HCT116 (cell line): Measurements from ENCODE around the gene RBM44. TPM values are rescaled to one million over a fixed set of nuclear protein-coding genes. Genes with fewer than 3 reads are reported as not detected.

Experiments used
- ATAC-seq: fragments of 200-7000 bp; cut with Tn5 transposase; 2 replicates; pipeline ENCODE4 v1.9.1; 2020; ENCODE audit warnings: mild to moderate bottlenecking, moderate library complexity
- BruUV-seq: library from RNA; stranded (reverse); fragments of 400-500 nt; replicated peaks from 2 replicates; lab custom pipeline; 2021; lab: Mats Ljungman, UMichigan
- CTCF ChIA-PET: fragments of 300-600 bp; sonication (Branson Sonifier 250); formaldehyde crosslinking; loops from one replicate; lab custom pipeline; 2021; ENCODE audit warnings: antibody characterized with exemption; lab: Charles Lee
- POLR2A ChIA-PET: fragments of 300-600, 350-600 bp; sonication (Branson Sonifier 250); formaldehyde crosslinking; loops from one replicate; lab custom pipeline; 2021; ENCODE audit warnings: antibody characterized with exemption; lab: Charles Lee
- RAD21 ChIA-PET, 2 experiments: fragments of 300-600 bp; sonication (Branson Sonifier 250); formaldehyde crosslinking; loops; one replicate each; lab custom pipeline; 2023; ENCODE audit warnings: low total read pairs in 2 of 2; ENCODE audit not compliant: uncharacterized antibody in 2 of 2, unreplicated experiment in 2 of 2, low non-redundant PET in 1 of 2; lab: Charles Lee
- DNase-seq: peaks from one replicate; pipeline ENCODE4 v3.0.0-alpha.2; 2010; ENCODE audit warnings: low read depth, low spot score
- H2AFZ ChIP-seq: fragments of 200-600 bp; shearing (Covaris generic), sonication (generic); 2 replicates; pipeline ENCODE4 v1.6.1; 2017; ENCODE audit warnings: low read depth, mixed run types, mixed read lengths, antibody characterized with exemption, low read length; ENCODE audit not compliant: poor library complexity, severe bottlenecking
- H3K27ac ChIP-seq: 2 replicates; pipeline ENCODE4 v1.5.1; 2012; ENCODE audit warnings: low read depth, low read length
- H3K27me3 ChIP-seq: fragments of 200-600 bp; sonication (generic); 2 replicates; pipeline ENCODE4 v1.6.1; 2016; ENCODE audit warnings: mixed run types, low read length, mixed read lengths; ENCODE audit not compliant: insufficient read depth
- H3K36me3 ChIP-seq, 2 experiments: fragments of 200-500 bp in 1 of 2; fragments of 200-600 bp in 1 of 2; sonication (Bioruptor generic) in 1 of 2; sonication (generic) in 1 of 2; 2 replicates each; pipeline versions ENCODE4 v1.5.1 to v1.6.1; 2014 to 2016; ENCODE audit warnings: low read length in 2 of 2, inconsistent platforms in 1 of 2, mixed read lengths in 1 of 2, mixed run types in 1 of 2; ENCODE audit not compliant: insufficient read depth in 2 of 2, control insufficient read depth in 1 of 2
- H3K4me1 ChIP-seq, 2 experiments: fragments of 200-600 bp in 1 of 2; sonication (generic) in 1 of 2; 2 replicates each; pipeline versions ENCODE4 v1.5.1 to v1.6.1; 2012 to 2017; ENCODE audit warnings: low read length in 2 of 2, inconsistent platforms in 1 of 2, mild to moderate bottlenecking in 1 of 2, mixed read lengths in 1 of 2, mixed run types in 1 of 2, moderate library complexity in 1 of 2; ENCODE audit not compliant: insufficient read depth in 2 of 2, control insufficient read depth in 1 of 2
- H3K4me2 ChIP-seq: fragments of 200-600 bp; sonication (generic); 2 replicates; pipeline ENCODE4 v1.6.1; 2017; ENCODE audit warnings: mixed run types, low read length, mixed read lengths
- H3K4me3 ChIP-seq, 2 experiments: fragments of 200-600 bp in 1 of 2; sonication (generic) in 1 of 2; replicated peaks in 1 of 2; 2 replicates each; pipeline ENCODE4 v1.5.1; 2011 to 2016; ENCODE audit warnings: low read length in 2 of 2, control low read depth in 1 of 2, low read depth in 1 of 2, mild to moderate bottlenecking in 1 of 2, mixed read lengths in 1 of 2, mixed run types in 1 of 2
- H3K79me2 ChIP-seq: fragments of 200-600 bp; sonication (generic); 2 replicates; pipeline ENCODE4 v1.6.1; 2017; ENCODE audit warnings: mild to moderate bottlenecking, mixed run types, low read length, moderate library complexity, mixed read lengths; ENCODE audit not compliant: insufficient read depth
- H3K9ac ChIP-seq: fragments of 200-600 bp; sonication (generic); 2 replicates; pipeline ENCODE4 v1.6.1; 2016; ENCODE audit warnings: low read length, mixed read lengths
- H3K9me2 ChIP-seq: fragments of 200-600 bp; sonication (generic), shearing (Covaris generic); 2 replicates; pipeline ENCODE4 v1.6.1; 2017; ENCODE audit warnings: mixed run types, mild to moderate bottlenecking, moderate library complexity; ENCODE audit not compliant: insufficient read depth
- H3K9me3 ChIP-seq, 2 experiments: fragments of 200-500 bp in 1 of 2; fragments of 200-600 bp in 1 of 2; sonication (Bioruptor generic) in 1 of 2; sonication (generic) in 1 of 2; 2 replicates each; pipeline ENCODE4 v1.6.1; 2014 to 2017; ENCODE audit warnings: low read length in 2 of 2, mixed read lengths in 2 of 2, inconsistent platforms in 1 of 2, low read depth in 1 of 2, mild to moderate bottlenecking in 1 of 2, mixed run types in 1 of 2, moderate library complexity in 1 of 2; ENCODE audit not compliant: control insufficient read depth in 1 of 2, insufficient read depth in 1 of 2
- H4K20me1 ChIP-seq: fragments of 200-600 bp; sonication (generic), shearing (Covaris generic); 2 replicates; pipeline ENCODE4 v1.6.1; 2017; ENCODE audit warnings: mixed run types, mild to moderate bottlenecking, moderate library complexity; ENCODE audit not compliant: insufficient read depth
- CTCF ChIP-seq, 3 experiments: fragments of 200-600 bp in 1 of 3; sonication (generic) in 1 of 3; IDR thresholded peaks in 2 of 3; conservative IDR thresholded peaks in 1 of 3; 2 replicates each; pipeline ENCODE4 v1.5.1; 2012 to 2017; ENCODE audit warnings: low read depth in 2 of 3, low read length in 2 of 3, antibody characterized with exemption in 1 of 3, borderline replicate concordance in 1 of 3, control low read depth in 1 of 3, mild to moderate bottlenecking in 1 of 3, mixed read lengths in 1 of 3, mixed run types in 1 of 3, moderate library complexity in 1 of 3; ENCODE audit not compliant: insufficient read depth in 1 of 3
- ELF1 ChIP-seq: IDR thresholded peaks from 2 replicates; pipeline ENCODE4 v1.6.1; 2012; ENCODE audit warnings: low read depth, borderline replicate concordance
- FOSL1 ChIP-seq: IDR thresholded peaks from 2 replicates; pipeline ENCODE4 v1.6.1; 2012; ENCODE audit warnings: low read depth
- POLR2AphosphoS5 ChIP-seq: IDR thresholded peaks from 2 replicates; pipeline ENCODE4 v1.6.1; 2011; ENCODE audit warnings: mild to moderate bottlenecking, low read depth, low read length, moderate library complexity
- SRF ChIP-seq: IDR thresholded peaks from 2 replicates; pipeline ENCODE4 v1.6.1; 2012; ENCODE audit warnings: low read depth
- YY1 ChIP-seq: IDR thresholded peaks from 2 replicates; pipeline ENCODE4 v1.6.1; 2011; ENCODE audit warnings: low read length, low read depth, moderate library complexity, mild to moderate bottlenecking; ENCODE audit not compliant: insufficient replicate concordance; ENCODE audit errors: extremely low read depth
- intact Hi-C: fragments of 100-400 bp; cut with micrococcal nuclease; formaldehyde crosslinking; loops from 2 replicates; pipeline ENCODE4 v1.10.0; 2022
- total RNA-seq: library from RNA; stranded (reverse); gene quantifications from one replicate; pipeline ENCODE4 v1.2.1, GENCODE V29; 2021; ENCODE audit not compliant: unreplicated experiment

The RBM44 gene
- total RNA-seq, 1 experiment from 2014 or later, result 0.54 TPM

- Histone ChIP-seq H3K9ac (no peak overlapping the region), H3K27me3 (no peaks in the 10 kb centered on the region), H3K9me2 (no peaks in the 10 kb centered on the region), H3K4me3 (no peak overlapping the region), H3K4me1 (peaks cover 38 to 61% of the 10 kb centered on the region in 2 experiments), H3K4me2 (no peak overlapping the region), H3K36me3 (no peaks in the 10 kb centered on the region), H4K20me1 (no peaks in the 10 kb centered on the region), H3K9me3 (no peaks in the 10 kb centered on the region), H2AFZ (no peak overlapping the region), H3K27ac (no peak overlapping the region), H3K79me2 (peaks cover 18% of the 10 kb centered on the region; the same call in 1 of the 2 replicates)
- ChIA-PET POLR2A (no interaction called here), RAD21 (no interaction called here), CTCF (no interaction called here)
- DNase-seq (no peak), ATAC-seq (no peak)
- TF ChIP-seq FOSL1, result no peak
- TF ChIP-seq SRF, result no peak
- no peak for TF ChIP-seq POLR2AphosphoS5
- TF ChIP-seq ELF1, result no peak
- TF ChIP-seq YY1, result no peak
- no peak for TF ChIP-seq CTCF (IDR thresholded peaks at IDR 0.05 in 2 of 3, conservative IDR thresholded peaks at IDR 0.05 in 1 of 3; ENCODE audit: borderline replicate concordance in 1 of 3, insufficient read depth in 1 of 3, low read depth in 2 of 3, low read length in 2 of 3)
- intact Hi-C loops, result no loop called here
- BruUV-seq, result no TSS peak
Observed at GRCh38 chr2:237870126-237870525, 71.5 kb downstream of the RBM44 start.
